GM11168 (cell line): ENCODE results near the gene ISG20L2.

Experiments
- in situ Hi-C: fragments of 300-500 bp; cut with MboI; formaldehyde crosslinking; loops from one replicate; pipeline ENCODE4 v1.12.0; 2022; ENCODE audit warnings: low sequenced_read_pairs; ENCODE audit not compliant: unreplicated experiment

The ISG20L2 gene

GRCh38 chr1:156691665-156692440 is 36.7 kb downstream of the ISG20L2 start:
- in situ Hi-C loops: no loop called here

- in situ Hi-C loops: no loop called here
These were observed 37.4 kb downstream of the ISG20L2 start for GRCh38 chr1:156691191-156691590.

GRCh38 chr1:156690675-156691036 is 37.9 kb downstream of the ISG20L2 start:
- in situ Hi-C loops: no loop called here

- in situ Hi-C loops: no loop called here
These were observed 38.5 kb downstream of the ISG20L2 start for GRCh38 chr1:156689953-156690674.

GRCh38 chr1:156689035-156689952 is 39.3 kb downstream of the ISG20L2 start:
- in situ Hi-C loops: no loop called here

- in situ Hi-C loops: no loop called here
These were observed 44.3 kb downstream of the ISG20L2 start for GRCh38 chr1:156684227-156684782.

GRCh38 chr1:156682166-156682890 is 46.2 kb downstream of the ISG20L2 start:
- in situ Hi-C loops: no loop called here

GRCh38 chr1:156681196-156681960 is 47.2 kb downstream of the ISG20L2 start:
- in situ Hi-C loops: no loop called here

GRCh38 chr1:156680056-156680455 is 48.5 kb downstream of the ISG20L2 start:
- in situ Hi-C loops: no loop called here

GRCh38 chr1:156677616-156678596 is 50.7 kb downstream of the ISG20L2 start:
- in situ Hi-C loops: no loop called here

- in situ Hi-C loops: no loop called here
These were observed 51.5 kb downstream of the ISG20L2 start, which contains the start of gene NES for GRCh38 chr1:156676820-156677615. Gene NES, minus strand, starts transcription at chr1:156677407. Its CDS starts 143 bp downstream, at chr1:156677264.

- in situ Hi-C loops: no loop called here
These were observed 52.3 kb downstream of the ISG20L2 start for GRCh38 chr1:156676114-156676819.

GRCh38 chr1:156675210-156676113 is 53.1 kb downstream of the ISG20L2 start:
- in situ Hi-C loops: no loop called here

- in situ Hi-C loops: no loop called here
These were observed 55.0 kb downstream of the ISG20L2 start for GRCh38 chr1:156673387-156674121.
